Loucy (cell line): ENCODE measurements around the gene CHST12.

Experiments used
- EZH2phosphoT487 ChIP-seq: fragments of 200-600 bp; IDR thresholded peaks from 2 replicates; pipeline ENCODE4 v1.6.1; 2018; ENCODE audit warnings: antibody characterized with exemption, mild to moderate bottlenecking, moderate library complexity, borderline replicate concordance
- TF ChIP-seq, protein P1 (sequence below): fragments of 200-600 bp; sonication (generic); conservative IDR thresholded peaks from 2 replicates; pipeline ENCODE4 v1.5.1; 2014; ENCODE audit warnings: mild to moderate bottlenecking, antibody characterized with exemption, low read length

DNA sequence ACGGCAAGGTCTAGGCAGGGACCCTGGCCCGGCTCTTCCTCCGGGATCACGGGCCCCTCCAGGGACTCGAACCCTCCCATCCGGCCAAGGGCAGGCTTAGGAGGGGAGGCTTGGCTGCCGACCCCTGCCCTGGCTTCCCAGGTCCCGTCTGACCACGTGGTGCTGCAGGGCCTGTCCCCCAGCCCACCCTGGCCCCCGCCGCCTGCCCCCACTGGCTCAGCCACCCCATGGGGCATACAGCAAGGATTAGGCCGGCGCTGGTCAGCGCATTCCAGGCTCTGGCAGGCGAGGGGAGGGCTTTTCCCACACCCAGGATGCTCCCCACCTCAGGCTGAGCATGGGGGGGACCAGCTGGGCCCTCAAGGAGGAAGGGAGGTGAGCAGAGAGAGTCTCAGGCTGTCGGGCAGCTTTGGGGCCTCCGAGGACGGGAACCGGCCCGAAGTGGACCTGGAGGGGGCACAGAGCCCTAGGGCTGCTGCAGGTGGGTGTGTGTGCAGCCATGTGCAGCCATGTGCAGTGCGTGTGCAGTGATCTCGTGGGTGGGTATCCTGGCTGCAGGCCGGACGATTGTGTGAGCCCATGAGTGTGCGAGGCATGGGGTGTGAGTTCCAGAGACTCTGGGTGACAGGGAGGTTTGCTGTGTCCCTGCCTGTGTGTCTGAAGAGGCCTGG is 73.5 kb downstream of the CHST12 start:
- TF ChIP-seq, protein P1, sequence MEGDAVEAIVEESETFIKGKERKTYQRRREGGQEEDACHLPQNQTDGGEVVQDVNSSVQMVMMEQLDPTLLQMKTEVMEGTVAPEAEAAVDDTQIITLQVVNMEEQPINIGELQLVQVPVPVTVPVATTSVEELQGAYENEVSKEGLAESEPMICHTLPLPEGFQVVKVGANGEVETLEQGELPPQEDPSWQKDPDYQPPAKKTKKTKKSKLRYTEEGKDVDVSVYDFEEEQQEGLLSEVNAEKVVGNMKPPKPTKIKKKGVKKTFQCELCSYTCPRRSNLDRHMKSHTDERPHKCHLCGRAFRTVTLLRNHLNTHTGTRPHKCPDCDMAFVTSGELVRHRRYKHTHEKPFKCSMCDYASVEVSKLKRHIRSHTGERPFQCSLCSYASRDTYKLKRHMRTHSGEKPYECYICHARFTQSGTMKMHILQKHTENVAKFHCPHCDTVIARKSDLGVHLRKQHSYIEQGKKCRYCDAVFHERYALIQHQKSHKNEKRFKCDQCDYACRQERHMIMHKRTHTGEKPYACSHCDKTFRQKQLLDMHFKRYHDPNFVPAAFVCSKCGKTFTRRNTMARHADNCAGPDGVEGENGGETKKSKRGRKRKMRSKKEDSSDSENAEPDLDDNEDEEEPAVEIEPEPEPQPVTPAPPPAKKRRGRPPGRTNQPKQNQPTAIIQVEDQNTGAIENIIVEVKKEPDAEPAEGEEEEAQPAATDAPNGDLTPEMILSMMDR: no peak
- TF ChIP-seq EZH2phosphoT487: no peak
